Adipose tissue (tissue), 3 donors: ENCODE measurements around the gene CHD9. TPM values are rescaled to one million over a fixed set of nuclear protein-coding genes. Genes with fewer than 3 reads are reported as not detected.
"Not testable (repeated sequence)": the region's sequence is repeated elsewhere in the genome, so short reads cannot be mapped to it uniquely, and the experiment has no call there.

Experiments used
- H3K27ac ChIP-seq: one replicate; pipeline ENCODE4 v1.5.1; 2013; ENCODE audit warnings: low read depth, low read length
- WGBS, 3 donors: extraction: QIAGEN DNeasy Blood & Tissue Kit; methylation state at CpG; one replicate each; pipeline ENCODE4 v1.1.7; 2013; 5-methylcytosine and 5-hydroxymethylcytosine counted together
- polyA plus RNA-seq, 3 donors: library from polyadenylated mRNA; stranded (reverse); fragments of 200-250 nt; gene quantifications; one replicate each; pipeline ENCODE4 v1.2.3, GENCODE V29; 2013
- donor health status: healthy with polysubstance abuse.
- donor health status: Bipolar disorder and iron deficiency.
- donor health status: healthy.

The CHD9 gene
- polyA plus RNA-seq, 3 donors, result 11.7 to 20.1 (median 15.4) TPM

DNA sequence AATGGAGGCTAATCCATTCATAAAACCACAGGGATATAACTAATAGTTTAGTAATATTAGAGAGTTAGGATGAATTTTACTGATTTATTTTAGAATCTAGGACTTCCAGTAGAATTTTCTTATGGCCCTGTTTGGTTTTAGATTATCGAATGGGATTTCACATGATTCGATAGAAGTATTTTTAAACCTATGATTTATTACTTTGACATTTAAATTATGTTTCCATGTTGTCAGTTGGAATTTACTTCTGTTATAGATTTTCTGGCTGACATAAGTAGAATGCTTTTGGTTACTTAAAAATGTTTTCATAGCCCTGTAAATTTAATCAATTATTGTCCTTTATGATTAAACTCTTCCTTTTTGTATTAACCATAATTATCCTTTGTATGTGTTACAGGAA, 158.8 kb downstream of the CHD9 start:
- WGBS, 3 donors, result 61 to 71% (median 61%) methylated on average over 2 of the region's 2 CpGs
- no peak overlapping the region for H3K27ac ChIP-seq

DNA sequence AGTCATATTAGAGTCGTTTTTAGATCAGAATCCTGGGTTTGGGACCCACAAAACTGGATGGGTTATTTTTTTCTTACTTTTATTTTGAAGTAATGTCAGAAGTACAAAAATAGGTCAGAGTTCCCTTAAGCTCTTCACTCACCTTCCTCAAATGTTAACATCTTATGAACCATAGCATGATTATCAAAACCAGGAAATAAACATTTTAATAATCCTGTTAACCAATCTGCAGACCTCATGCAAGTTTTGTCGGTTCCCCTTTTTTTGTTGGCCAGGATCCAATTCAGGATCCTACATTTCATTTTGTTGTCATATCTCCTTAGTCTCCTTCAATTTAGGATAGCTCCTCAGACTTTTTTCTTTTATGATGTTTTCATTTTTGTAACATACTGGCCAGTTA, 162.0 kb downstream of the CHD9 start:
- 22 to 38% (median 26%) methylated on average over 2 of the region's 2 CpGs for WGBS, 3 donors
- H3K27ac ChIP-seq, result no peak overlapping the region

DNA sequence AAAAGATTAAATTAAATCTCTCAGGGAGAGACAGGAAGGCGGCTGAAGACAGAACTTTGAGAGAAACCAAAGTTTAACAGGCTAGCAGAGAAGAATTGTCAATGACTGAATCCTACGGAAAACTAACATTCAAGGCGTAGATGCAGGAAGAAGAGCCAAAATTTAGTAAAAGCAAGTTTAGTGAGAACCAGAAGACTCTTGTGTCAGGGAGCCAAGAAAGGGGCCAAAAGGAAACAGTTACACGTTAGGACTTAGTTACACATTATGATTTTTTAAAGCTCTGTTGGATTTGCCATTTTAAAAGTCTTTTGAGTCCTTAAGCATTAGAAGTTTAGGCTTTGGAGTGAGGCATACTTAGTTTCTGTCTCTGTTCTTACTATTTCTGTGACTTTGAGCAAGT, 164.6 kb downstream of the CHD9 start:
- no peak overlapping the region for H3K27ac ChIP-seq
- WGBS, 3 donors, result 46 to 63% (median 53%) methylated on average over 4 of the region's 4 CpGs

DNA sequence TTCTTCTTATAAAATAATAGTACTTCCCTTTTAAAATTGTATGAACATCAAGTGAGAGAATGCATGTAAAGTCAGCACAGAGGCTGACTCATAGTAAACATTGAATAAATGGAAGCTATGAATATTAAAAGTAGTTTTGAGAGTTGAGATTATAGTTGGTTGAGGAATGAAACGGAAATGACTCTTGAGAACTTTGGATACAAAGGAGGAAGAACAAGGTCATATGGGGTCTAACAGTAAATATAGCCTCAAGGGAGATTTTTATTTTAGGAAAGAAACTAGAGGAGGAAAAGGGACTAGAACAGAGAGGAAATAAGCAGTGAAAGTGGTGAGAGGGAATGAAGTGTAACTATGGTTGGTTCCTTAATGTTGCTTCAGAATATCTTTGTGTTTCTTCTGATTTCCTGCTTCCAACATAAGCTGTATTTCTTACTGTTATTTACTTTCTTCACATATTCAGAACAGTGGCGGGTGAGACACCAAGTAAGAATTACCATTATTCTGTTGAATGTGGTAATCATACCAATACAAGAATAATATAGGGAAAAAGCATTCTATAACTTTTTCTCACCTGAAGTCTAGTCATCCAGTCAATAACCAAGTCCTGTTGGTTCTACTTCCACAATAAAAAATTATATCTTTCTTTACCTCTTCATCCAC, 165.1 kb downstream of the CHD9 start:
- H3K27ac ChIP-seq, result no peak overlapping the region
- WGBS, 3 donors, result 21 to 57% (median 32%) methylated on average over 2 of the region's 2 CpGs

DNA sequence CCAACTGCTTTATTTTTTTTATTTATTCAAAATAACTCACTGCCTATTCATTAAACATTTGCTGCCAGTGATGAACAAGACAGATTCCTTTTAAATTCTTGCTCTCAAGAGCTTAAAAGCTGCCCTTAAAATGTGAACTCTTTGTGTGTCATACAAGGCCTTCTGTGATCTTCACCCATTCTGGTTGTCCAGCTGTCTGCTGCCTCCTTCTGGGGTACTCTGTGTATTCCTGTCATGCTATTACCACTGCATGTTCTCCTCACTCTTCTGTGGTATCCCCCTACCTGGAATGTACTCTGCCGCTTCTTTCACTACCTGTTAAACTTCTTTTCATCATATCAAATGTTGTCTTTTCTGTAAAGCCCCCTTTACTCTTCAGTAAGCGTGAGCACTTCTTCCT, 165.8 kb downstream of the CHD9 start:
- WGBS, 3 donors, result 76 to 91% (median 80%) methylated on average over 2 of the region's 2 CpGs
- no peak overlapping the region for H3K27ac ChIP-seq

DNA sequence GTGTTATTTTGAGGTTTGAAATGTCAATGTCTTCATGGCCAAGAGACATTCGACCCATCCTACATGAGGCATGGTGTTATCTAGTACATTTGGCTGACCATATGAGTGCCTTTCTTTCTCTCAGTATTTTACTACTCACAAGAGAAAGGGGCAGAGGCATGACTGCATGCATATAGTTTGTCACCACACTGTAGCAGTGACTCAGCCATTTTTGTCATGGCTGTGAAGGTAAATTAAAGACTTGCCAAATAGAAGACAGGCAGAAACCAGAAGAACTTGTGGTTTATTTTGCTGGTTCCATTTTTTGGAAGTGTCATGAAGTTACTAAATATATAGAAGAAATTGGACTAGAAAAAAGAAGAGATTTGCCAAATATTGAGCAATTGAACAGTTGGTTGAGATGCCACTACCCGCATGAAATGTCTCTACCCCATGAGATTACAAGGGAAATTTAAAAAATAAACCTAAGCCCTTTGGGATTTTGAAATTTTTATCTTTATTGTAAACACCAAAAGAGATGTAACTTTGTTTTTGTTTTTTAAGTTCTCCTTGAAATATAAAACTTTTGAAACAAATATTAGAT, 170.3 kb downstream of the CHD9 start:
- 54 to 79% (median 60%) methylated on average over 2 of the region's 2 CpGs for WGBS, 3 donors

DNA sequence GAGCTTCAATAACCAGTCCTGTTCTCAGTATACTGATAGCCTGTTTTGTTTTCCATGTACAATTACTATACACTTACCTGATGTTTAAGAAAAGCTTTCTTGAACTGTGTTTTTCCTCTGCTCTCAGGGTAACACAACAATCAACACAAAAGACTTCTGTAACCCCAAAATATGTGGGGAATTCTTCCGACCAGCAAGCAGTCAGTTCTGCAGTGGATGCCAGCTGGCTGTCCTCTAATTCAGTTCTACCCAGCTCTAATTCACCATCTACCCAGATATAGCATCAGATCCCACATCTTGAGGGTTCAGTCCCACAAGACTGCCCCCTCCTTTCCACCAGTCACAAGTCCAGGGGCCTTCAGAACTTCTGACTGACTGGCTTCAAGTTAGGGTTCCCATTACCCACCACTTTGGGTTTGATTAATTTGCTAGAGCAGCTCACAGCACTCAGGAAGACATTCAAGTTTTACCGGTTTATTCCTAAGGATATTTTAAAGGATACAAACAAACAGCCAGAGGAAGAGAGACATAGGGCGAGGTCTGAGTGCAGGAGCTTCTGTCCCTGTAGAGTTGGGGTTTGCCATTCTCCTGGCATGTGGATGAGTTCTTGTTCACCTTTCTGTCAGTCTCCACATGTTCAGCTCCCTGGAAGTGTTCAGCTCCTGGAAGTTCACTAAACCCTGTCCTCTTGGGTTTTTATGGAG, 178.2 kb downstream of the CHD9 start:
- H3K27ac ChIP-seq, result no peak overlapping the region
- WGBS, 3 donors, result 84 to 91% (median 88%) methylated on average over 3 of the region's 3 CpGs

More for the DNA sequence above, 170.3 kb downstream of the CHD9 start:
- no peak overlapping the region for H3K27ac ChIP-seq

DNA sequence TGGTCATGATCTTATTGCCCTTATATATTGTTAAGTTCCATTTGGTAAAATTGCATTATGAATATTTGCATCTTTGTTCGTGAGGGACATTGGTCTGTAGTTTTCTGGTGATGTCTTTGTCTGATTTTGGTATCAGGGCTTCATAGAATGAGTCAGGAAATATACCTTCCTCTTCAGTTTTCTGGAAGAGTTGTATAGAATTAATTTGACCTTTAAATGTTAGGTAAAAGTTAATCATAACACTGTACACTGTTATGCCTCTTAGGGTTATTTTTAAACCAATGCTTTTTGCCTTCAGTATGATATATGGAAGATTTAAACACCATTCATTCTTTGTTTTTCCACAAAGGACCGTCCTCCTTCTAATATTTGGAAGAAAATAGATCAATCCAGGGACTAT, 180.0 kb downstream of the CHD9 start:
- 83 to 96% (median 92%) methylated on average over 2 of the region's 2 CpGs for WGBS, 3 donors

DNA sequence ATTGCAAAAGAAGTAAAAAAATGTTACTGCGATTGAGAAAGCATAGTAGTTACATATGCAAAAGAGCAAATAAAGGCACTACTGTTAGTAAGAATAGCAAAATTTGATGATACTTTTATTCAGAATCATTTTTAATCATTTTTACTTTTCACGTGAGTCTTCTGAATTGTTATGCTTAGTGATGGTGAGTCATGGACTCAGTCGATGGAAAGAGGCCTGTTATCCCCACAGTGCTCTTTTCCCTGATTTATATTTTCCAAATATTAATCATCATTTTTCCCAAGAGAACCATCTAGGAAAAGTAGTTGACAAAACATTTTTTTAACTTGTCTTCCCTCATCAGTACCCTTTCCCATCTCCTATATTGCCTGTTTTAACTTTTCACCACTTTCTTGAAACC, 181.1 kb downstream of the CHD9 start:
- 57 to 84% (median 64%) methylated on average over 3 of the region's 3 CpGs for WGBS, 3 donors
- no peak overlapping the region for H3K27ac ChIP-seq

More for the DNA sequence above, 180.0 kb downstream of the CHD9 start:
- H3K27ac ChIP-seq, result no peak overlapping the region

DNA sequence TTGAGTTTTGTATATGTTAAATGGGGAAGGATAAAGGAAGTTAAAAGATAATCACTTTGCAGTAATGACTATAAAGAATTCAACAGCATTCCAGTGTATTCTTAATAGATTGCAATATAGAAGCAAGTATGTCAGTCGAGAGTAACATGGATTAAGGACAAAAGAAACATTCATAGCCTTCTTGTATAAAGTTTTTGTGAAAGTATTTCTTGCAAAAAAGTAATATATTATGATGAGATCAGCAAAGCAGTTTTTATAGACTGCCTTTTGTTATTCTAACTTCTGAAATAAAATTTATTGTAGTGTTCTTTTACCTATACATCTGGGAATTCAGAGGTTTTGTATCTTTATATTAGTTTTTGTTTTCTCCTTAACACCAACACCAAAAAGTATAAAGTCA, 194.5 kb downstream of the CHD9 start:
- WGBS, 3 donors, result 49 to 85% (median 75%) methylated on average over 1 of the region's 1 CpG
- no peak overlapping the region for H3K27ac ChIP-seq

DNA sequence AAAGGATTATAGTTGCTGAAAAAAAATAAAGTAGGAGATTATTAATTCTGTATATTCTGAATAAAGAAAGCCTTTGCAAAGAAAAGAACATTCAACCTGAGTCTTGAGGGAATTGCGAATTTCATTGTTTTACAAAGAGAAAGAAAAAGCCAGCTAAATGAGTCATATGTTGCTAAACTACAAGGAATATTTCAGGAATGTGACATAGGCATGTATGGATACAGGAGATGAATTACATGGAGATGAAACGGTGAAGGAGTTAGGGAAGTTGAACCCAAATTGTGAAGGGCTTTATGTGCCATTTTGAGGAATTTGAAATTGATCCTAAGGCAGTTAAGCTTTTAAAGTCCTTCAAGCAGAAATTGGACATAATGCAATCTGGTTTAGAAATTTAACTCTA, 202.2 kb downstream of the CHD9 start:
- 80 to 89% (median 85%) methylated on average over 2 of the region's 2 CpGs for WGBS, 3 donors
- no peak overlapping the region for H3K27ac ChIP-seq

DNA sequence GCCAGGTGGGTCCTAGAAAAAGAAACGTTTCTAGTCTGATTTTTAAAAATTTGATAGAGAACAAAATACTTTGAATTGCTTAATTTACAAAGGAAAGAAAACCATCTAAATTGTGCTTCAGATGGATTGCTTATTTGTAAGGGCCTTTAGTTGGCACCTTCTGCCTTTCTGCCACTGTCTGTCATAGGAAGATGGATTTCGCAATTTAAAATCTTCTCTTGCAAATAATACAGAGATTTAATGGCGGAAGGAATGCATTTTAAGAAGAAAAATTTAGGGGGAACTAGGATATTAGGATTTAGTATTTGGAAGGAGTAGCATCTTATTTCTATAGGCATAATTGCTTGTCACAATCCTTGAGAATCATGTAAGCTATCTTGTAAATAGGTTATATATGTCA, 204.0 kb downstream of the CHD9 start:
- H3K27ac ChIP-seq, result no peak overlapping the region
- 89 to 96% (median 89%) methylated on average over 3 of the region's 3 CpGs for WGBS, 3 donors

DNA sequence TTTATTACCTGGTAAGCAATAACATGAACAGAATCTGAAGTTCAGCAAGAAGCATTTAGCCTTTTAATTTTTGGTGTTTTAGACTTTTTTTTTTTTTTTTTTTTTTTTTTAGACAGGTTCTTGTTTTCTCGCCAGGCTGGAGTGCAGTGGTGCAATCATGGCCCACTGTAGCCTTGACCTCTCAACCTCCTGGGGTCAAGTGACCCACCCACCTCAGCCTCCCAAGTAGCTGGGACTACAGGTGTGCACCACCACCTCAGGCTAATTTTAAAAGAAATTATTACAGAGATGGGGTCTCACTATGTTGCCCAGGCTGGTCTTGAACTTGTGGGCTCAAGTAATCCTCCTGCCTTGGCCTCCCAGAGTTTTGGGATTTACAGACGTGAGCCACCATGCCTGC, 206.5 kb downstream of the CHD9 start:
- 90 to 98% (median 93%) methylated on average over 2 of the region's 2 CpGs for WGBS, 3 donors
- no peak overlapping the region for H3K27ac ChIP-seq

DNA sequence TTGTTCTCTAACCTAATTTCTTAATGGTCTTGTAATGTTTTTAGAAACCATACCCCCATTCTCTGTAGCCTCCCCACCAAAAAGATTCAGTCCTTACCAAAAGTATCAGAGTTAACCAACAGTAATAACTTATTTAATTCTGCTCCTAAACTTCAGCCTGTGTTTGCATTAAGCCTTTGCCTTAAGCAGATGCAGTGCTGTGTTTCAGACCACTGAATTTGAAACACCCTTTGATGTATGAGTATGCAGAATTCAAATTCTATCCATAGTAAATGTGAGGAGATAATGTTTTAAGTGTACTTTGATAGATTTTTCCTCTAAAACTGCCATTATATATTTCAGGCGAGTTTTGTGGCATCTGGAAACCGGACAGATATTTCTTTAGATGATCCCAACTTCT, 207.9 kb downstream of the CHD9 start:
- H3K27ac ChIP-seq, result no peak overlapping the region
- WGBS, 3 donors, result 92 to 99% (median 96%) methylated on average over 2 of the region's 2 CpGs

DNA sequence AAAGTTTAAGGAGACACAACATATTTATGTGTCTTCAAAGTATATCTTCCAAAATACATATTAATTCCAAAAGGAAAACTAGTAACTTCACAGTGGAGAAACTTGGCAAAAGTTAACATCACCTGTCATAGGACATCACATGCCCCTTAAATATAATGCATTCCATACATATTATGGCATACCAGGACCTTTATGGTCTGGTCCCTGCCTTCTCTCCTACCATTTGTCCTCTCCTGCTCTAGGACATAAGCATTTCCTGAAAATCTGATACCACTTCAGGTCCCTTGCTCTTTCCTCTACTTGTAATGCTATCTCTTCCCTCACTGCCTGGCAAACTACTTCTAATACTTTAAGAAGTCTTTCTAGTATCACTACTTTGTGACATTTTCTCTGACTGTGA, 211.4 kb downstream of the CHD9 start:
- no peak overlapping the region for H3K27ac ChIP-seq

DNA sequence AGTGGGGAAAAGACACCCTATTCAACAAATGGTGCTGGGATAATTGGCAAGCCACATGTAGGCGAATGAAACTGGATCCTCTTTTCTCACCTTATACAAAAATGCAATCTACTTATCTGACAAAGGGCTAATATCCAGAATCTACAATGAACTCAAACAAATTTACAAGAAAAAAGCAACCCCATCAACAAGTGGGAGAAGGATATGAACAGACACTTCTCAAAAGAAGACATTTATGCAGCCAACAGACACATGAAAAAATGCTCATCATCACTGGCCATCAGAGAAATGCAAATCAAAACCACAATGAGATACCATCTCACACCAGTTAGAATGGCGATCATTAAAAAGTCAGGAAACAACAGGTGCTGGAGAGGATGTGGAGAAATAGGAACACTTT, 223.7 kb downstream of the CHD9 start:
- not testable (repeated sequence) for H3K27ac ChIP-seq
- 96 to 100% (median 98%) methylated on average over 1 of the region's 2 CpGs for WGBS, 3 donors

DNA sequence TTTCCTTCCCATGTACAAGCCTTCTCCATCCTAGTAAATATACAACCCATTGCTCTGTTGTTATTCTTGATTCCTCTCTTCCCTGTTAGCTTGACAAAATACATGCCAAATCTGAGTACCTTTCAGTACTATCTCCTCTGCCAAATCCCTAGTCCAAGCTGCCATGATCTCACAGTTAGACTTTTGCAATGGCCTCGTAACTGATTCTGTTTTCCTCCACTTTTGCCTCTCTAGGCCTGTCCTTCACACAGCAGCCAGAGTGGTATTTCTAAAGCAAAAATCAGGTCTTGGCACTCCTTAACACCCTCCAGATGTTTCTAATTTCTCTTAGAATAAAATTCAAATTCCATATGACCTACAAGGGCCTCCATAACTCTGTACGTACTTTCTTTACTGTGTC, 226.5 kb downstream of the CHD9 start:
- 84 to 95% (median 91%) methylated on average over 2 of the region's 2 CpGs for WGBS, 3 donors
- no peak overlapping the region for H3K27ac ChIP-seq

DNA sequence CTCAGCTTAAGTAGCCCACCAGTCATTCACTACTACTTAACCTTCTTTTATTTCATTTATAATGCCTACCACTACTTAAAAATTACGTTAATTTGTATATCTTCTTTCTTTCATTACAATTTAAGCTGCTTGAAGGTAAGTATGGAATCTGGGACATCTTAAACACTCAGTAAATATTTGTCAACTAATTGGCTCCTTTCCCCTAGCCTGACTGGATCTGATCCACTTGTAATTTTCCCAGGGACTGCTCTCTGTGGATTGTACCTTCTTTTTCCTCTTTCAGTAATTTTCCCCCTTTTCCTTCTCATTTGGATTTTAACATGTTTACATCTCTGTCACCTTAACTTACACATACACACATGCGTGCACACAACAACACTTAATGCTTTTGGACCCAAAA, 227.1 kb downstream of the CHD9 start:
- 64 to 92% (median 87%) methylated on average over 2 of the region's 2 CpGs for WGBS, 3 donors
- no peak overlapping the region for H3K27ac ChIP-seq

DNA sequence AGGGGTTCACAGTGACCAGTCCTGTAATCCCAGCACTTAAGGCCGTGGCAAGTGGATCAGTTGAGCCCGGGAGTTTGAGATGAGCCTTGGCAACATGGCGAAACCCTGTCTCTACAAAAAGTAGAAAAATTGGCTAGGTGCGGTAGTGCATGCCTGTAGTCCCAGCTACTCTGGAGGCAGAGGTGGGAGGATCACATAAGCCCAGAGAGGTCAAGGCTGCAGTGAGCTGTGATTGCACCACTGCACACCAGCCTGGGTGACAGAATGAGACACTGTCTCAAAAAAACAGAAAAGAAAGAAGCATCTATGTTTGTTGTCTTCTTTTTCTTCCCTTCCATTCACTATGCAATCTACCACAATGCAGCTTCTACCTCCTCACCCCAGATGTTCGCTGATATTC, 227.5 kb downstream of the CHD9 start:
- 88 to 93% (median 92%) methylated on average over 5 of the region's 5 CpGs for WGBS, 3 donors
- H3K27ac ChIP-seq, result no peak overlapping the region
